Trophoblast cell (in vitro differentiated cells and primary cell): ENCODE measurements around the gene CCNY.
A peak's percentile ranks its signal among the peaks of the same experiment; 100 is the strongest.

ENCODE experiments used
- DNase-seq, 2 donors: peaks; one replicate each; pipeline ENCODE4 v3.0.0-alpha.2; 2016
- H2AFZ ChIP-seq: 2 replicates; pipeline ENCODE4 v1.6.1; 2013; ENCODE audit warnings: low read length, moderate library complexity, mild to moderate bottlenecking; ENCODE audit not compliant: insufficient read depth, poor library complexity
- H2AK5ac ChIP-seq: 2 replicates; pipeline ENCODE4 v1.6.1; 2013; ENCODE audit warnings: mild to moderate bottlenecking, low read length
- H2BK120ac ChIP-seq: 2 replicates; pipeline ENCODE4 v1.6.1; 2013; ENCODE audit warnings: low read length, mild to moderate bottlenecking, moderate library complexity; ENCODE audit not compliant: insufficient read depth, poor library complexity
- H2BK12ac ChIP-seq: 2 replicates; pipeline ENCODE4 v1.6.1; 2013; ENCODE audit warnings: mild to moderate bottlenecking, low read length, moderate library complexity
- H2BK5ac ChIP-seq: 2 replicates; pipeline ENCODE4 v1.6.1; 2013; ENCODE audit warnings: low read length, low read depth, moderate library complexity, mild to moderate bottlenecking; ENCODE audit not compliant: poor library complexity
- H3K14ac ChIP-seq: 2 replicates; pipeline ENCODE4 v1.6.1; 2013; ENCODE audit warnings: mild to moderate bottlenecking, low read length
- H3K18ac ChIP-seq: 2 replicates; pipeline ENCODE4 v1.6.1; 2013; ENCODE audit warnings: mild to moderate bottlenecking, low read length
- H3K23ac ChIP-seq: 2 replicates; pipeline ENCODE4 v1.6.1; 2013; ENCODE audit warnings: low read length
- H3K27ac ChIP-seq: 2 replicates; pipeline ENCODE4 v1.5.1; 2013; ENCODE audit warnings: low read depth, mild to moderate bottlenecking, inconsistent platforms, low read length, moderate library complexity
- H3K27me3 ChIP-seq: 2 replicates; pipeline ENCODE4 v1.6.1; 2013; ENCODE audit warnings: inconsistent platforms, mild to moderate bottlenecking, low read length, moderate library complexity; ENCODE audit not compliant: insufficient read depth
- H3K36me3 ChIP-seq, 2 experiments: 1 replicate in 1 of 2; 2 replicates in 1 of 2; pipeline ENCODE4 v1.6.1; 2013; ENCODE audit warnings: low read length in 2 of 2, mild to moderate bottlenecking in 2 of 2, moderate library complexity in 1 of 2; ENCODE audit not compliant: insufficient read depth in 2 of 2, control insufficient read depth in 1 of 2
- H3K4ac ChIP-seq: 2 replicates; pipeline ENCODE4 v1.6.1; 2013; ENCODE audit warnings: low read depth, mild to moderate bottlenecking, low read length, moderate library complexity
- H3K4me1 ChIP-seq, 2 experiments: 1 replicate in 1 of 2; 2 replicates in 1 of 2; pipeline ENCODE4 v1.6.1; 2013; ENCODE audit warnings: low read length in 2 of 2, mild to moderate bottlenecking in 2 of 2, moderate library complexity in 1 of 2; ENCODE audit not compliant: insufficient read depth in 2 of 2, control insufficient read depth in 1 of 2
- H3K4me2 ChIP-seq: 2 replicates; pipeline ENCODE4 v1.6.1; 2013; ENCODE audit warnings: inconsistent platforms, mild to moderate bottlenecking, low read length, moderate library complexity
- H3K4me3 ChIP-seq: 2 replicates; pipeline ENCODE4 v1.5.1; 2013; ENCODE audit warnings: mild to moderate bottlenecking, low read depth, low read length, inconsistent platforms
- H3K79me1 ChIP-seq: one replicate; pipeline ENCODE4 v1.6.1; 2013; ENCODE audit warnings: low read length
- H3K79me2 ChIP-seq: 2 replicates; pipeline ENCODE4 v1.6.1; 2013; ENCODE audit warnings: low read length, mild to moderate bottlenecking; ENCODE audit not compliant: control insufficient read depth, insufficient read depth, poor library complexity
- H3K9ac ChIP-seq: 2 replicates; pipeline ENCODE4 v1.6.1; 2013; ENCODE audit warnings: mild to moderate bottlenecking, low read length
- H3K9me3 ChIP-seq: 2 replicates; pipeline ENCODE4 v1.6.1; 2013; ENCODE audit warnings: low read depth, mild to moderate bottlenecking, control low read depth, inconsistent platforms, low read length; ENCODE audit not compliant: insufficient read depth
- H4K12ac ChIP-seq: 2 replicates; pipeline ENCODE4 v1.6.1; 2013; ENCODE audit warnings: low read depth, mild to moderate bottlenecking, low read length, moderate library complexity
- H4K8ac ChIP-seq: 2 replicates; pipeline ENCODE4 v1.6.1; 2013; ENCODE audit warnings: low read depth, mild to moderate bottlenecking, low read length, moderate library complexity
- H4K91ac ChIP-seq: one replicate; pipeline ENCODE4 v1.6.1; 2013; ENCODE audit warnings: low read depth, mild to moderate bottlenecking, low read length, moderate library complexity
- WGBS: extraction: QIAGEN DNeasy Blood & Tissue Kit; methylation state at CpG from one replicate; pipeline ENCODE4 v1.1.7; 2013; ENCODE audit warnings: missing lambda C conversion rate; ENCODE audit not compliant: insufficient read length, insufficient coverage; ENCODE audit errors: extremely low coverage; 5-methylcytosine and 5-hydroxymethylcytosine counted together

CCNY gene

GRCh38 chr10:35331894-35332640 is 4.2 kb upstream of the CCNY start:
- no CpG with 5 or more reads among the region's 6 CpGs for WGBS
- no peak overlapping the region for H3K4me3 ChIP-seq
- H3K36me3 ChIP-seq = peaks cover 2 to 4% of the 10 kb centered on the region in 2 experiments
- H2BK12ac ChIP-seq = no peak overlapping the region
- H4K8ac ChIP-seq = no peak overlapping the region
- H3K23ac ChIP-seq = no peak overlapping the region
- no peak overlapping the region for H3K14ac ChIP-seq
- peaks cover 8% of the 10 kb centered on the region for H3K79me1 ChIP-seq
- H3K27ac ChIP-seq = peak overlapping the region; percentile 10
- H3K18ac ChIP-seq = no peak overlapping the region
- no peaks in the 10 kb centered on the region for H3K9me3 ChIP-seq
- no peak overlapping the region for H3K4ac ChIP-seq
- H4K91ac ChIP-seq = peak overlapping the region; percentile 20
- H3K4me2 ChIP-seq = no peak overlapping the region
- no peak overlapping the region for H2AK5ac ChIP-seq
- peaks cover 3 to 10% of the 10 kb centered on the region in 2 experiments for H3K4me1 ChIP-seq
- H2BK120ac ChIP-seq = no peak overlapping the region
- no peak overlapping the region for H2BK5ac ChIP-seq
- no peaks in the 10 kb centered on the region for H3K27me3 ChIP-seq
- H3K9ac ChIP-seq = no peak overlapping the region
- peaks cover 14% of the 10 kb centered on the region for H3K79me2 ChIP-seq
- H2AFZ ChIP-seq = no peak overlapping the region
- DNase-seq = peak; percentile 69 to 89
- H4K12ac ChIP-seq = no peak overlapping the region

GRCh38 chr10:35334297-35334696 is 2.0 kb upstream of the CCNY start:
- Histone ChIP-seq H3K14ac (no peak overlapping the region), H3K4me3 (no peak overlapping the region), H4K91ac (no peak overlapping the region), H3K23ac (peak overlapping the region; percentile 6), H2AK5ac (no peak overlapping the region), H3K9me3 (no peaks in the 10 kb centered on the region), H3K9ac (no peak overlapping the region), H2BK12ac (no peak overlapping the region), H2BK5ac (no peak overlapping the region), H3K4me2 (no peak overlapping the region), H3K18ac (no peak overlapping the region), H3K27ac (no peak overlapping the region), H3K27me3 (no peaks in the 10 kb centered on the region), H2BK120ac (no peak overlapping the region), H2AFZ (no peak overlapping the region), H3K79me1 (peaks cover 8% of the 10 kb centered on the region), H3K36me3 (peaks cover 2 to 4% of the 10 kb centered on the region in 2 experiments), H4K12ac (no peak overlapping the region), H3K4ac (no peak overlapping the region), H4K8ac (no peak overlapping the region), H3K4me1 (peaks cover 3 to 10% of the 10 kb centered on the region in 2 experiments), H3K79me2 (peaks cover 16% of the 10 kb centered on the region)
- WGBS = no CpG with 5 or more reads among the region's 1 CpG
- DNase-seq = no peak

- Histone ChIP-seq H2BK5ac (no peak overlapping the region), H3K4me1 (peaks cover 3 to 5% of the 10 kb centered on the region in 2 experiments), H3K4ac (peak overlapping the region; percentile 82), H3K9me3 (no peaks in the 10 kb centered on the region), H2AFZ (peak overlapping the region; percentile 12), H2BK120ac (peak overlapping the region; percentile 34), H3K23ac (no peak overlapping the region), H3K36me3 (peaks cover 2 to 4% of the 10 kb centered on the region in 2 experiments), H2BK12ac (no peak overlapping the region), H3K18ac (peak overlapping the region; percentile 57), H3K79me2 (peaks cover 16% of the 10 kb centered on the region), H3K79me1 (peaks cover 8% of the 10 kb centered on the region), H3K14ac (peak overlapping the region; percentile 1), H3K4me3 (peak overlapping the region; percentile 90), H3K9ac (peak overlapping the region; percentile 81), H4K12ac (peak overlapping the region; percentile 1), H4K91ac (peak overlapping the region; percentile 96), H4K8ac (peak overlapping the region; percentile 98), H3K27me3 (no peaks in the 10 kb centered on the region), H3K4me2 (peak overlapping the region; percentile 89), H3K27ac (no peak overlapping the region), H2AK5ac (no peak overlapping the region)
- DNase-seq = peak; percentile 52 to 76
- no CpG with 5 or more reads among the region's 34 CpGs for WGBS
Observed at GRCh38 chr10:35335133-35336083, 901 bp upstream of the CCNY start.
